Measurements from ENCODE around the gene ADH1A.

DNA sequence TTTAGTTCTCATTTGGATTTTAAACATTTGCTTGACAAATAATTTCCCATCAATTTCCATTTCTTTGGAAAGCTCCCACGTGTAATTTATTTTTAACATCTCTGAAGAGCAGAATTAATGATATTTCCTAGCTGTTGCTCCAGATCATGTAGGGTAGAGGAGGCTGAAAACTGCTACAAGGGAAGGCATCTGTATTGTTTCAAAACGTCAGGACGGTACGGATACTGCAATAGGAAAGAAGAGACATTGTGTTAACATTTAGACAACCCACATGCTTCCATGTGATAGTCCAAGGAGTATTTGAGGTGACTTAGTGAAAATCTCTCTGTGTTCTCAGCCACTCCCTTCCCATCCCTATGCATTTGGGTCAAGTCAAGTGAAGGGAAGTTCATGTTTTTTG lies 45.8 kb upstream of the ADH1A start:
- TF ChIP-seq EZH2 (IDR thresholded peaks at IDR 0.05) (no peak), EZH2phosphoT487 (IDR thresholded peaks at IDR 0.05) (no peak)
- TF ChIP-seq, protein P1, sequence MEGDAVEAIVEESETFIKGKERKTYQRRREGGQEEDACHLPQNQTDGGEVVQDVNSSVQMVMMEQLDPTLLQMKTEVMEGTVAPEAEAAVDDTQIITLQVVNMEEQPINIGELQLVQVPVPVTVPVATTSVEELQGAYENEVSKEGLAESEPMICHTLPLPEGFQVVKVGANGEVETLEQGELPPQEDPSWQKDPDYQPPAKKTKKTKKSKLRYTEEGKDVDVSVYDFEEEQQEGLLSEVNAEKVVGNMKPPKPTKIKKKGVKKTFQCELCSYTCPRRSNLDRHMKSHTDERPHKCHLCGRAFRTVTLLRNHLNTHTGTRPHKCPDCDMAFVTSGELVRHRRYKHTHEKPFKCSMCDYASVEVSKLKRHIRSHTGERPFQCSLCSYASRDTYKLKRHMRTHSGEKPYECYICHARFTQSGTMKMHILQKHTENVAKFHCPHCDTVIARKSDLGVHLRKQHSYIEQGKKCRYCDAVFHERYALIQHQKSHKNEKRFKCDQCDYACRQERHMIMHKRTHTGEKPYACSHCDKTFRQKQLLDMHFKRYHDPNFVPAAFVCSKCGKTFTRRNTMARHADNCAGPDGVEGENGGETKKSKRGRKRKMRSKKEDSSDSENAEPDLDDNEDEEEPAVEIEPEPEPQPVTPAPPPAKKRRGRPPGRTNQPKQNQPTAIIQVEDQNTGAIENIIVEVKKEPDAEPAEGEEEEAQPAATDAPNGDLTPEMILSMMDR (IDR thresholded peaks at IDR 0.05) = no peak

Measured in neural progenitor cell (in vitro differentiated cells).